ENCODE data around the gene G2E3. TPM values are rescaled to one million over a fixed set of nuclear protein-coding genes. Genes with fewer than 3 reads are reported as not detected.

The G2E3 gene
- total and polyA plus RNA-seq, 2 experiments from 2014 or later, result 67.4 to 113 TPM

DNA sequence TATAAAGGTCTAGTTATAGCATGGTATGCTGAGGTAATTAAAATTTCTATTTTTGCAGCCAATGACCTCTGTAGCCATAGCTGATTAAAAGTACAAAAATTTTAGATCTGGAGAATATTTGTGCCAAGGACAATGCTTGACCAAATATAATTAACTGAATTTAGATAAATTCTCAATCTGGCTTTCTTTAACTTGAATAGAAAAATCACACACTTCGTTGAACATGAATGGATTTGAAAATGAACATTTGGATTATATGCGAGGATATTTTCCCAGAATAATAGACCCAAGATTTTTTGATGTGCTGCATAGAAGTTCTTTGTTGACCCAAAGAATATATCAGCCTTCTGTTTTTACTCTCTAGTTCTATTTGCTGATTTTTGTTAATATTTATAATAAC, 38.4 kb upstream of the G2E3 start:
- peaks cover 9% of the 10 kb centered on the region; the same call in 1 of the 3 replicates for H3K4me1 Mint-ChIP-seq
- no peaks in the 10 kb centered on the region for H3K9me3 Mint-ChIP-seq
- H4K20me1 ChIP-seq (replicated peaks; ENCODE audit: insufficient read depth), result no peaks in the 10 kb centered on the region
- H3K4me3 Mint-ChIP-seq, result no peak overlapping the region
- H3K27me3 Mint-ChIP-seq (ENCODE audit: insufficient read depth, low read depth, poor library complexity), result no peaks in the 10 kb centered on the region
- no peaks in the 10 kb centered on the region for H3F3A ChIP-seq (replicated peaks; ENCODE audit: low read depth)
- no peaks in the 10 kb centered on the region for H3K36me3 ChIP-seq (ENCODE audit: insufficient read depth)
- DNase-seq (ENCODE audit: low spot score) (no peak), ATAC-seq (no peak)
- TF ChIP-seq, protein P1, sequence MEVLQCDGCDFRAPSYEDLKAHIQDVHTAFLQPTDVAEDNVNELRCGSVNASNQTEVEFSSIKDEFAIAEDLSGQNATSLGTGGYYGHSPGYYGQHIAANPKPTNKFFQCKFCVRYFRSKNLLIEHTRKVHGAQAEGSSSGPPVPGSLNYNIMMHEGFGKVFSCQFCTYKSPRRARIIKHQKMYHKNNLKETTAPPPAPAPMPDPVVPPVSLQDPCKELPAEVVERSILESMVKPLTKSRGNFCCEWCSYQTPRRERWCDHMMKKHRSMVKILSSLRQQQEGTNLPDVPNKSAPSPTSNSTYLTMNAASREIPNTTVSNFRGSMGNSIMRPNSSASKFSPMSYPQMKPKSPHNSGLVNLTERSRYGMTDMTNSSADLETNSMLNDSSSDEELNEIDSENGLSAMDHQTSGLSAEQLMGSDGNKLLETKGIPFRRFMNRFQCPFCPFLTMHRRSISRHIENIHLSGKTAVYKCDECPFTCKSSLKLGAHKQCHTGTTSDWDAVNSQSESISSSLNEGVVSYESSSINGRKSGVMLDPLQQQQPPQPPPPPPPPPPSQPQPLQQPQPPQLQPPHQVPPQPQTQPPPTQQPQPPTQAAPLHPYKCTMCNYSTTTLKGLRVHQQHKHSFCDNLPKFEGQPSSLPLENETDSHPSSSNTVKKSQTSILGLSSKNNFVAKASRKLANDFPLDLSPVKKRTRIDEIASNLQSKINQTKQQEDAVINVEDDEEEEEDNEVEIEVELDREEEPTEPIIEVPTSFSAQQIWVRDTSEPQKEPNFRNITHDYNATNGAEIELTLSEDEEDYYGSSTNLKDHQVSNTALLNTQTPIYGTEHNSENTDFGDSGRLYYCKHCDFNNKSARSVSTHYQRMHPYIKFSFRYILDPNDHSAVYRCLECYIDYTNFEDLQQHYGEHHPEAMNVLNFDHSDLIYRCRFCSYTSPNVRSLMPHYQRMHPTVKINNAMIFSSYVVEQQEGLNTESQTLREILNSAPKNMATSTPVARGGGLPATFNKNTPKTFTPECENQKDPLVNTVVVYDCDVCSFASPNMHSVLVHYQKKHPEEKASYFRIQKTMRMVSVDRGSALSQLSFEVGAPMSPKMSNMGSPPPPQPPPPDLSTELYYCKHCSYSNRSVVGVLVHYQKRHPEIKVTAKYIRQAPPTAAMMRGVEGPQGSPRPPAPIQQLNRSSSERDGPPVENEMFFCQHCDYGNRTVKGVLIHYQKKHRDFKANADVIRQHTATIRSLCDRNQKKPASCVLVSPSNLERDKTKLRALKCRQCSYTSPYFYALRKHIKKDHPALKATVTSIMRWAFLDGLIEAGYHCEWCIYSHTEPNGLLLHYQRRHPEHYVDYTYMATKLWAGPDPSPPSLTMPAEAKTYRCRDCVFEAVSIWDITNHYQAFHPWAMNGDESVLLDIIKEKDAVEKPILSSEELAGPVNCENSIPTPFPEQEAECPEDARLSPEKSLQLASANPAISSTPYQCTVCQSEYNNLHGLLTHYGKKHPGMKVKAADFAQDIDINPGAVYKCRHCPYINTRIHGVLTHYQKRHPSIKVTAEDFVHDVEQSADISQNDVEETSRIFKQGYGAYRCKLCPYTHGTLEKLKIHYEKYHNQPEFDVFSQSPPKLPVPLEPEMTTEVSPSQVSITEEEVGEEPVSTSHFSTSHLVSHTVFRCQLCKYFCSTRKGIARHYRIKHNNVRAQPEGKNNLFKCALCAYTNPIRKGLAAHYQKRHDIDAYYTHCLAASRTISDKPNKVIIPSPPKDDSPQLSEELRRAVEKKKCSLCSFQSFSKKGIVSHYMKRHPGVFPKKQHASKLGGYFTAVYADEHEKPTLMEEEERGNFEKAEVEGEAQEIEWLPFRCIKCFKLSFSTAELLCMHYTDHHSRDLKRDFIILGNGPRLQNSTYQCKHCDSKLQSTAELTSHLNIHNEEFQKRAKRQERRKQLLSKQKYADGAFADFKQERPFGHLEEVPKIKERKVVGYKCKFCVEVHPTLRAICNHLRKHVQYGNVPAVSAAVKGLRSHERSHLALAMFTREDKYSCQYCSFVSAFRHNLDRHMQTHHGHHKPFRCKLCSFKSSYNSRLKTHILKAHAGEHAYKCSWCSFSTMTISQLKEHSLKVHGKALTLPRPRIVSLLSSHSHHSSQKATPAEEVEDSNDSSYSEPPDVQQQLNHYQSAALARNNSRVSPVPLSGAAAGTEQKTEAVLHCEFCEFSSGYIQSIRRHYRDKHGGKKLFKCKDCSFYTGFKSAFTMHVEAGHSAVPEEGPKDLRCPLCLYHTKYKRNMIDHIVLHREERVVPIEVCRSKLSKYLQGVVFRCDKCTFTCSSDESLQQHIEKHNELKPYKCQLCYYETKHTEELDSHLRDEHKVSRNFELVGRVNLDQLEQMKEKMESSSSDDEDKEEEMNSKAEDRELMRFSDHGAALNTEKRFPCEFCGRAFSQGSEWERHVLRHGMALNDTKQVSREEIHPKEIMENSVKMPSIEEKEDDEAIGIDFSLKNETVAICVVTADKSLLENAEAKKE (CRISPR knock-in tag; IDR thresholded peaks at IDR 0.05), result no peak
- TF ChIP-seq, protein P2, sequence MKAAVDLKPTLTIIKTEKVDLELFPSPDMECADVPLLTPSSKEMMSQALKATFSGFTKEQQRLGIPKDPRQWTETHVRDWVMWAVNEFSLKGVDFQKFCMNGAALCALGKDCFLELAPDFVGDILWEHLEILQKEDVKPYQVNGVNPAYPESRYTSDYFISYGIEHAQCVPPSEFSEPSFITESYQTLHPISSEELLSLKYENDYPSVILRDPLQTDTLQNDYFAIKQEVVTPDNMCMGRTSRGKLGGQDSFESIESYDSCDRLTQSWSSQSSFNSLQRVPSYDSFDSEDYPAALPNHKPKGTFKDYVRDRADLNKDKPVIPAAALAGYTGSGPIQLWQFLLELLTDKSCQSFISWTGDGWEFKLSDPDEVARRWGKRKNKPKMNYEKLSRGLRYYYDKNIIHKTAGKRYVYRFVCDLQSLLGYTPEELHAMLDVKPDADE (IDR thresholded peaks at IDR 0.05), result no peak
- TF ChIP-seq, protein P3, sequence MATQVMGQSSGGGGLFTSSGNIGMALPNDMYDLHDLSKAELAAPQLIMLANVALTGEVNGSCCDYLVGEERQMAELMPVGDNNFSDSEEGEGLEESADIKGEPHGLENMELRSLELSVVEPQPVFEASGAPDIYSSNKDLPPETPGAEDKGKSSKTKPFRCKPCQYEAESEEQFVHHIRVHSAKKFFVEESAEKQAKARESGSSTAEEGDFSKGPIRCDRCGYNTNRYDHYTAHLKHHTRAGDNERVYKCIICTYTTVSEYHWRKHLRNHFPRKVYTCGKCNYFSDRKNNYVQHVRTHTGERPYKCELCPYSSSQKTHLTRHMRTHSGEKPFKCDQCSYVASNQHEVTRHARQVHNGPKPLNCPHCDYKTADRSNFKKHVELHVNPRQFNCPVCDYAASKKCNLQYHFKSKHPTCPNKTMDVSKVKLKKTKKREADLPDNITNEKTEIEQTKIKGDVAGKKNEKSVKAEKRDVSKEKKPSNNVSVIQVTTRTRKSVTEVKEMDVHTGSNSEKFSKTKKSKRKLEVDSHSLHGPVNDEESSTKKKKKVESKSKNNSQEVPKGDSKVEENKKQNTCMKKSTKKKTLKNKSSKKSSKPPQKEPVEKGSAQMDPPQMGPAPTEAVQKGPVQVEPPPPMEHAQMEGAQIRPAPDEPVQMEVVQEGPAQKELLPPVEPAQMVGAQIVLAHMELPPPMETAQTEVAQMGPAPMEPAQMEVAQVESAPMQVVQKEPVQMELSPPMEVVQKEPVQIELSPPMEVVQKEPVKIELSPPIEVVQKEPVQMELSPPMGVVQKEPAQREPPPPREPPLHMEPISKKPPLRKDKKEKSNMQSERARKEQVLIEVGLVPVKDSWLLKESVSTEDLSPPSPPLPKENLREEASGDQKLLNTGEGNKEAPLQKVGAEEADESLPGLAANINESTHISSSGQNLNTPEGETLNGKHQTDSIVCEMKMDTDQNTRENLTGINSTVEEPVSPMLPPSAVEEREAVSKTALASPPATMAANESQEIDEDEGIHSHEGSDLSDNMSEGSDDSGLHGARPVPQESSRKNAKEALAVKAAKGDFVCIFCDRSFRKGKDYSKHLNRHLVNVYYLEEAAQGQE (IDR thresholded peaks at IDR 0.05; ENCODE audit: unreplicated experiment), result no peak
- H3K27me3 ChIP-seq (ENCODE audit: insufficient read depth), result no peaks in the 10 kb centered on the region
- no peaks in the 10 kb centered on the region for H3K36me3 Mint-ChIP-seq (ENCODE audit: low read depth)
- H2AFZ ChIP-seq, result no peak overlapping the region
- no peak overlapping the region for H3K4me3 ChIP-seq
- H3K4me2 ChIP-seq, result no peak overlapping the region
- peaks cover 9% of the 10 kb centered on the region; the same call in 1 of the 2 replicates for H3K4me1 ChIP-seq (ENCODE audit: insufficient read depth)
- H3K27ac Mint-ChIP-seq, result no peak overlapping the region
- no peaks in the 10 kb centered on the region for H3K79me2 ChIP-seq (replicated peaks; ENCODE audit: insufficient read depth)
- H3K27ac ChIP-seq (ENCODE audit: low read depth), result no peak overlapping the region
- no peaks in the 10 kb centered on the region for H3K9me2 ChIP-seq (ENCODE audit: insufficient read depth)
